ENCODE results near the gene ZNF839.

GRCh38 chr14:102353126-102353619 is 33.6 kb downstream of the ZNF839 start:
- no peak for TF ChIP-seq EZH2 (IDR thresholded peaks at IDR 0.05)
- no peak for TF ChIP-seq POLR2AphosphoS5 (IDR thresholded peaks at IDR 0.05; ENCODE audit: borderline replicate concordance, low read depth, low read length)
- no peak for TF ChIP-seq FOXP2 (optimal IDR thresholded peaks at IDR 0.05; ENCODE audit: control extremely low read depth, extremely low read length, insufficient read depth)
